ENCODE results near the gene DPP10. TPM values are rescaled to one million over a fixed set of nuclear protein-coding genes. Genes with fewer than 3 reads are reported as not detected.

DPP10 gene
- total and polyA plus RNA-seq, 4 donors = 0.08 to 5.0 (median 0.27) TPM

- Histone ChIP-seq H3K4me1 (ENCODE audit: control insufficient read depth in 5 of 5, insufficient read depth in 5 of 5, low read length in 5 of 5) (peaks cover 0 to 7% (median 0%) of the 10 kb centered on the region in 5 donors), H3K9ac (ENCODE audit: insufficient read depth in 1 of 2, low read length in 2 of 2) (no peak overlapping the region), H3K36me3 (ENCODE audit: control insufficient read depth in 4 of 4, insufficient read depth in 4 of 4, low read length in 4 of 4) (no peaks in the 10 kb centered on the region), H3K9me3 (ENCODE audit: control insufficient read depth in 4 of 4, insufficient read depth in 3 of 4, low read length in 3 of 4) (no peaks in the 10 kb centered on the region), H3K27ac (ENCODE audit: low read depth in 1 of 2, low read length in 1 of 2) (no peak overlapping the region), H3K27me3 (ENCODE audit: control insufficient read depth in 3 of 3, insufficient read depth in 3 of 3, low read length in 2 of 3) (no peaks in the 10 kb centered on the region), H3K4me3 (no peak overlapping the region)
- WGBS, 2 donors = 64 to 71% methylated on average over 4 of the region's 4 CpGs
- DNase-seq (no peak), ATAC-seq (ENCODE audit: insufficient read depth, low FRiP score) (no peak)
- no peak for TF ChIP-seq CTCF (IDR thresholded peaks at IDR 0.05; ENCODE audit: control extremely low read depth, extremely low read depth)
These were observed 310.0 kb downstream of the DPP10 start for GRCh38 chr2:114752425-114752824.

GRCh38 chr2:114753145-114753544, 310.7 kb downstream of the DPP10 start:
- no peaks in the 10 kb centered on the region for H3K36me3 ChIP-seq (ENCODE audit: control insufficient read depth in 4 of 4, insufficient read depth in 4 of 4, low read length in 4 of 4)
- peaks cover 0 to 7% (median 0%) of the 10 kb centered on the region in 5 donors for H3K4me1 ChIP-seq (ENCODE audit: control insufficient read depth in 5 of 5, insufficient read depth in 5 of 5, low read length in 5 of 5)
- no peaks in the 10 kb centered on the region for H3K9me3 ChIP-seq (ENCODE audit: control insufficient read depth in 4 of 4, insufficient read depth in 3 of 4, low read length in 3 of 4)
- no peak overlapping the region for H3K9ac ChIP-seq (ENCODE audit: insufficient read depth in 1 of 2, low read length in 2 of 2)
- ATAC-seq (ENCODE audit: insufficient read depth, low FRiP score) = no peak
- no peak overlapping the region for H3K4me3 ChIP-seq
- H3K27ac ChIP-seq (ENCODE audit: low read depth in 1 of 2, low read length in 1 of 2) = no peak overlapping the region
- WGBS, 2 donors = 91 to 93% methylated on average over 2 of the region's 2 CpGs
- H3K27me3 ChIP-seq (ENCODE audit: control insufficient read depth in 3 of 3, insufficient read depth in 3 of 3, low read length in 2 of 3) = no peaks in the 10 kb centered on the region
- DNase-seq = no peak
- TF ChIP-seq CTCF (IDR thresholded peaks at IDR 0.05; ENCODE audit: control extremely low read depth, extremely low read depth) = no peak

GRCh38 chr2:114754907-114755563, 312.6 kb downstream of the DPP10 start:
- Histone ChIP-seq H3K9me3 (ENCODE audit: control insufficient read depth in 4 of 4, insufficient read depth in 3 of 4, low read length in 3 of 4) (no peaks in the 10 kb centered on the region), H3K4me3 (no peak overlapping the region), H3K27me3 (ENCODE audit: control insufficient read depth in 3 of 3, insufficient read depth in 3 of 3, low read length in 2 of 3) (no peaks in the 10 kb centered on the region), H3K9ac (ENCODE audit: insufficient read depth in 1 of 2, low read length in 2 of 2) (no peak overlapping the region), H3K36me3 (ENCODE audit: control insufficient read depth in 4 of 4, insufficient read depth in 4 of 4, low read length in 4 of 4) (no peaks in the 10 kb centered on the region), H3K27ac (ENCODE audit: low read depth in 1 of 2, low read length in 1 of 2) (no peak overlapping the region), H3K4me1 (ENCODE audit: control insufficient read depth in 5 of 5, insufficient read depth in 5 of 5, low read length in 5 of 5) (peaks cover 0 to 7% (median 0%) of the 10 kb centered on the region in 5 donors)
- WGBS, 2 donors = 55 to 69% methylated on average over 3 of the region's 3 CpGs
- ATAC-seq (ENCODE audit: insufficient read depth, low FRiP score) (peak; percentile 31), DNase-seq (peak in 1 of 3 donors; percentile 6)
- no peak for TF ChIP-seq CTCF (IDR thresholded peaks at IDR 0.05; ENCODE audit: control extremely low read depth, extremely low read depth)

GRCh38 chr2:114762376-114762775, 319.9 kb downstream of the DPP10 start:
- H3K27ac ChIP-seq (ENCODE audit: low read depth in 1 of 2, low read length in 1 of 2) = no peak overlapping the region
- ATAC-seq (ENCODE audit: insufficient read depth, low FRiP score) = no peak
- 51 to 65% methylated on average over 1 of the region's 1 CpG for WGBS, 2 donors

More at GRCh38 chr2:114762376-114762775, 319.9 kb downstream of the DPP10 start:
- no peak for DNase-seq
- Histone ChIP-seq H3K4me3 (no peak overlapping the region), H3K9me3 (ENCODE audit: control insufficient read depth in 4 of 4, insufficient read depth in 3 of 4, low read length in 3 of 4) (no peaks in the 10 kb centered on the region), H3K36me3 (ENCODE audit: control insufficient read depth in 4 of 4, insufficient read depth in 4 of 4, low read length in 4 of 4) (no peaks in the 10 kb centered on the region), H3K9ac (ENCODE audit: insufficient read depth in 1 of 2, low read length in 2 of 2) (no peak overlapping the region), H3K4me1 (ENCODE audit: control insufficient read depth in 5 of 5, insufficient read depth in 5 of 5, low read length in 5 of 5) (peaks cover 0 to 3% (median 0%) of the 10 kb centered on the region in 5 donors), H3K27me3 (ENCODE audit: control insufficient read depth in 3 of 3, insufficient read depth in 3 of 3, low read length in 2 of 3) (no peaks in the 10 kb centered on the region)
- no peak for TF ChIP-seq CTCF (IDR thresholded peaks at IDR 0.05; ENCODE audit: control extremely low read depth, extremely low read depth)

Measured in lung (tissue), 12 donors.